Loucy (cell line): ENCODE data around the gene ALDOB.

Source experiments
- H2AFZ ChIP-seq: fragments of 200-600 bp; sonication (generic); 2 replicates; pipeline ENCODE4 v1.6.0; 2016; ENCODE audit warnings: antibody characterized with exemption, mild to moderate bottlenecking, low read length, moderate library complexity
- H3F3A ChIP-seq: fragments of 200-600 bp; 2 replicates; pipeline ENCODE4 v1.6.0; 2016; ENCODE audit warnings: antibody characterized with exemption, low read depth, mild to moderate bottlenecking
- H3K27me3 ChIP-seq: fragments of 200-600 bp; sonication (generic); 2 replicates; pipeline ENCODE4 v1.6.1; 2014; ENCODE audit warnings: low read length, mild to moderate bottlenecking; ENCODE audit not compliant: insufficient read depth, poor library complexity, severe bottlenecking
- H3K36me3 ChIP-seq: fragments of 200-600 bp; sonication (generic); 2 replicates; pipeline ENCODE4 v1.6.1; 2016; ENCODE audit warnings: low read length; ENCODE audit not compliant: insufficient read depth
- H3K4me1 ChIP-seq: fragments of 200-600 bp; sonication (generic); 2 replicates; pipeline ENCODE4 v1.5.1; 2014; ENCODE audit warnings: low read length, mild to moderate bottlenecking; ENCODE audit not compliant: insufficient read depth, poor library complexity, severe bottlenecking
- H3K4me2 ChIP-seq: fragments of 200-600 bp; sonication (generic); 2 replicates; pipeline ENCODE4 v1.6.0; 2014; ENCODE audit warnings: antibody characterized with exemption, low read length, low read depth, mild to moderate bottlenecking; ENCODE audit not compliant: poor library complexity, severe bottlenecking
- H3K4me3 ChIP-seq: fragments of 200-600 bp; sonication (generic); 2 replicates; pipeline ENCODE4 v1.5.1; 2014; ENCODE audit warnings: low read length, mild to moderate bottlenecking, mixed read lengths; ENCODE audit not compliant: poor library complexity, severe bottlenecking
- H3K79me2 ChIP-seq: fragments of 200-600 bp; sonication (generic); 2 replicates; pipeline ENCODE4 v1.6.1; 2014; ENCODE audit warnings: low read length; ENCODE audit not compliant: insufficient read depth
- H3K9ac ChIP-seq: fragments of 200-600 bp; sonication (generic); 2 replicates; pipeline ENCODE4 v1.6.0; 2014; ENCODE audit warnings: mild to moderate bottlenecking, low read depth, low read length, moderate library complexity; ENCODE audit not compliant: poor library complexity, severe bottlenecking
- H3K9me2 ChIP-seq: fragments of 200-600 bp; sonication (generic); replicated peaks from 2 replicates; pipeline ENCODE4 v1.6.1; 2016; ENCODE audit warnings: low read depth, low read length, mixed read lengths
- H3K9me3 ChIP-seq: fragments of 200-600 bp; sonication (generic); 2 replicates; pipeline ENCODE4 v1.6.1; 2014; ENCODE audit warnings: mild to moderate bottlenecking, antibody characterized with exemption, low read length, low read depth; ENCODE audit not compliant: insufficient read depth
- H4K20me1 ChIP-seq: fragments of 200-600 bp; sonication (generic); 2 replicates; pipeline ENCODE4 v1.6.0; 2014; ENCODE audit warnings: antibody characterized with exemption, low read length, mild to moderate bottlenecking; ENCODE audit not compliant: insufficient read depth, poor library complexity, severe bottlenecking
- CTCF ChIP-seq: fragments of 200-600 bp; sonication (generic); conservative IDR thresholded peaks from 2 replicates; pipeline ENCODE4 v1.5.1; 2014; ENCODE audit warnings: mild to moderate bottlenecking, antibody characterized with exemption, low read length
- EZH2phosphoT487 ChIP-seq: fragments of 200-600 bp; IDR thresholded peaks from 2 replicates; pipeline ENCODE4 v1.6.1; 2018; ENCODE audit warnings: antibody characterized with exemption, mild to moderate bottlenecking, moderate library complexity, borderline replicate concordance

ALDOB gene

DNA sequence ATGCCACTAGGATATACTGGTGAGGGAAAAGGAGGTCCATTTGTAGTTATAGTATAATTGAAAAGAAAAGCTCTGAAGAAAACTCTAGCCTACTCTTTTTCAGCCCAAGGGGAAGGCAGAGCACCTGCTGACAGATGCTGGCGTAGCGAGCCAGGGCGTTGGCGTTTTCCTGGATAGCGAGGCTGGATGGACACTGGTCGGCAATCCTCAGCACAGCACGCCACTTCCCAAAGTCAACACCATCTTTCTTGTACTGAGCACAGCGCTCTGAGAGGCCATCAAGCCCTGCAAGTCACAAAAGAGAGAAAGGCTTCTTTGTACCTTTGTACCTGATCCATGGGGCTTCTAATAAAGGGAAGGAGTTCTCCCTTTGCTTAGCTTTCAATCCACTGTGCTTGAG, 8.2 kb downstream of the ALDOB start:
- H3K9me3 ChIP-seq, result no peaks in the 10 kb centered on the region
- no peaks in the 10 kb centered on the region for H3K4me1 ChIP-seq
- TF ChIP-seq EZH2phosphoT487 (no peak), CTCF (no peak)
- H2AFZ ChIP-seq, result no peak overlapping the region
- H3K36me3 ChIP-seq, result no peaks in the 10 kb centered on the region
- H3K4me3 ChIP-seq, result no peak overlapping the region
- no peak overlapping the region for H3K4me2 ChIP-seq
- no peaks in the 10 kb centered on the region for H3K79me2 ChIP-seq
- H4K20me1 ChIP-seq, result no peaks in the 10 kb centered on the region
- no peak overlapping the region for H3K9ac ChIP-seq
- H3F3A ChIP-seq, result no peaks in the 10 kb centered on the region
- no peaks in the 10 kb centered on the region for H3K27me3 ChIP-seq
- H3K9me2 ChIP-seq, result no peaks in the 10 kb centered on the region

DNA sequence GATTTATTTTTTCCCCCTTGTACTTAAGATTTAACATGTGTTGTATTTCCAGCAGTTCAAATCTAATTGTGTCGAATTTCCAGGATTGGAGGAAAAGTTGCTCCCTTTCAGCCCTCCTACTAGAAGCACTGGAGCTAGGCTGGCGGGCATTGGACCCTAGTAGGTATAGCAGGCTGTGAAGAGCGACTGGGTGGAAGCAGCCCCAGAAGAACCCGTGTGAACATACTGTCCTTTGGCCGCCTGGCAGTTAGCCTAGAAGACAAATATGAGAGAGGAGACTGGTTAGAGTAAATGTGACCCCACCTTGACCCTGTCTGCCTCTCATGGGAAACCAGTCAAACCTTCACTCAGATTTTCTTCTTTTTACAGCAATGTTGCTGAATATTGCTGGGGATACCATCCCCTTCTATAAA, 13.9 kb downstream of the ALDOB start:
- H3K4me2 ChIP-seq, result no peak overlapping the region
- no peaks in the 10 kb centered on the region for H3K4me1 ChIP-seq
- H3F3A ChIP-seq, result no peaks in the 10 kb centered on the region
- no peaks in the 10 kb centered on the region for H3K79me2 ChIP-seq
- H3K36me3 ChIP-seq, result no peaks in the 10 kb centered on the region
- no peak overlapping the region for H3K4me3 ChIP-seq
- H3K9me3 ChIP-seq, result no peaks in the 10 kb centered on the region
- no peak for TF ChIP-seq EZH2phosphoT487
- no peak for TF ChIP-seq CTCF
- H2AFZ ChIP-seq, result no peak overlapping the region
- no peaks in the 10 kb centered on the region for H3K27me3 ChIP-seq
- H4K20me1 ChIP-seq, result no peaks in the 10 kb centered on the region
- H3K9me2 ChIP-seq, result no peaks in the 10 kb centered on the region
- no peak overlapping the region for H3K9ac ChIP-seq

GRCh38 chr9:101419863-101420262, 15.7 kb downstream of the ALDOB start:
- no peak overlapping the region for H3K4me2 ChIP-seq
- no peaks in the 10 kb centered on the region for H3K79me2 ChIP-seq
- TF ChIP-seq CTCF (no peak), EZH2phosphoT487 (no peak)
- no peak overlapping the region for H3K9ac ChIP-seq
- H3K36me3 ChIP-seq, result no peaks in the 10 kb centered on the region
- no peak overlapping the region for H3K4me3 ChIP-seq
- H3F3A ChIP-seq, result no peaks in the 10 kb centered on the region
- no peaks in the 10 kb centered on the region for H3K4me1 ChIP-seq
- no peaks in the 10 kb centered on the region for H3K9me3 ChIP-seq
- no peaks in the 10 kb centered on the region for H3K9me2 ChIP-seq
- no peaks in the 10 kb centered on the region for H4K20me1 ChIP-seq
- H3K27me3 ChIP-seq, result no peaks in the 10 kb centered on the region
- H2AFZ ChIP-seq, result no peak overlapping the region
